Rectal smooth muscle tissue (tissue), 1 donor: ENCODE results near the gene IDH3G.
A peak's percentile ranks its signal among the peaks of the same experiment; 100 is the strongest.

Source experiments
- H3K27ac ChIP-seq: one replicate; pipeline ENCODE4 v1.7.0; 2013; ENCODE audit warnings: low read depth, low read length, inconsistent platforms
- H3K27me3 ChIP-seq: one replicate; pipeline ENCODE4 v1.7.0; 2013; ENCODE audit warnings: low read length; ENCODE audit not compliant: control insufficient read depth, insufficient read depth
- H3K36me3 ChIP-seq: one replicate; pipeline ENCODE4 v1.7.0; 2013; ENCODE audit warnings: low read length; ENCODE audit not compliant: control insufficient read depth, insufficient read depth
- H3K4me1 ChIP-seq: one replicate; pipeline ENCODE4 v1.7.0; 2013; ENCODE audit warnings: low read length; ENCODE audit not compliant: control insufficient read depth, insufficient read depth
- H3K4me3 ChIP-seq: one replicate; pipeline ENCODE4 v1.7.0; 2013; ENCODE audit warnings: low read length
- H3K9ac ChIP-seq: one replicate; pipeline ENCODE4 v1.7.0; 2013; ENCODE audit warnings: low read length

Gene IDH3G

GRCh38 chrX:153794018-153794896, at the start of gene IDH3G, which contains the start of gene SSR4:
IDH3G (minus strand) TSS chrX:153794375; CDS start chrX:153794326, 49 bp downstream.
SSR4 (plus strand) TSS chrX:153794668; CDS start chrX:153794688, 20 bp downstream.
- Histone ChIP-seq H3K4me3 (peak within 1 kb of the TSS; percentile 81), H3K27ac (peak within 1 kb of the TSS; percentile 93), H3K36me3 (peaks cover 2% of the 10 kb centered on the region), H3K27me3 (peaks cover 6% of the 10 kb centered on the region), H3K4me1 (peaks cover 13% of the 10 kb centered on the region), H3K9ac (peak within 1 kb of the TSS; percentile 72)

- no peak overlapping the region for H3K27ac ChIP-seq
- H3K27me3 ChIP-seq, result peaks cover 5% of the 10 kb centered on the region
- H3K4me1 ChIP-seq, result no peaks in the 10 kb centered on the region
- no peak overlapping the region for H3K9ac ChIP-seq
- no peak overlapping the region for H3K4me3 ChIP-seq
- no peaks in the 10 kb centered on the region for H3K36me3 ChIP-seq
Observed at GRCh38 chrX:153836921-153837320, 42.7 kb upstream of the IDH3G start.

GRCh38 chrX:153832728-153833127, 38.6 kb upstream of the IDH3G start:
- H3K9ac ChIP-seq, result no peak overlapping the region
- no peak overlapping the region for H3K27ac ChIP-seq
- H3K36me3 ChIP-seq, result no peaks in the 10 kb centered on the region
- no peaks in the 10 kb centered on the region for H3K4me1 ChIP-seq
- peaks cover 18% of the 10 kb centered on the region for H3K27me3 ChIP-seq
- H3K4me3 ChIP-seq, result no peak overlapping the region

- Histone ChIP-seq H3K27me3 (peaks cover 18% of the 10 kb centered on the region), H3K4me3 (no peak overlapping the region)
Observed at GRCh38 chrX:153831429-153832150, 37.4 kb upstream of the IDH3G start.

GRCh38 chrX:153830640-153831428, 36.7 kb upstream of the IDH3G start:
- no peak overlapping the region for H3K9ac ChIP-seq
- H3K4me1 ChIP-seq, result no peaks in the 10 kb centered on the region
- H3K27me3 ChIP-seq, result peaks cover 18% of the 10 kb centered on the region
- no peak overlapping the region for H3K4me3 ChIP-seq
- no peaks in the 10 kb centered on the region for H3K36me3 ChIP-seq
- no peak overlapping the region for H3K27ac ChIP-seq

More at GRCh38 chrX:153831429-153832150, 37.4 kb upstream of the IDH3G start:
- H3K36me3 ChIP-seq, result no peaks in the 10 kb centered on the region
- H3K9ac ChIP-seq, result no peak overlapping the region
- no peak overlapping the region for H3K27ac ChIP-seq
- no peaks in the 10 kb centered on the region for H3K4me1 ChIP-seq

GRCh38 chrX:153829799-153830639, 35.8 kb upstream of the IDH3G start, which contains the start of gene PDZD4:
PDZD4 (minus strand) TSS chrX:153830544; CDS start chrX:153830298, 246 bp downstream.
- H3K36me3 ChIP-seq, result no peaks in the 10 kb centered on the region
- H3K9ac ChIP-seq, result no peak within 1 kb of the TSS
- peak within 1 kb of the TSS; percentile 55 for H3K4me3 ChIP-seq
- no peaks in the 10 kb centered on the region for H3K4me1 ChIP-seq
- H3K27ac ChIP-seq, result no peak within 1 kb of the TSS
- peaks cover 18% of the 10 kb centered on the region for H3K27me3 ChIP-seq

GRCh38 chrX:153829549-153829798, 35.3 kb upstream of the IDH3G start:
- H3K27ac ChIP-seq, result no peak overlapping the region
- H3K4me1 ChIP-seq, result no peaks in the 10 kb centered on the region
- peak overlapping the region; percentile 55 for H3K4me3 ChIP-seq
- no peaks in the 10 kb centered on the region for H3K36me3 ChIP-seq
- H3K27me3 ChIP-seq, result peaks cover 18% of the 10 kb centered on the region
- no peak overlapping the region for H3K9ac ChIP-seq

- H3K4me3 ChIP-seq, result peak overlapping the region; percentile 55
- peaks cover 18% of the 10 kb centered on the region for H3K27me3 ChIP-seq
- H3K9ac ChIP-seq, result no peak overlapping the region
- peak overlapping the region; percentile 66 for H3K27ac ChIP-seq
- H3K36me3 ChIP-seq, result no peaks in the 10 kb centered on the region
- no peaks in the 10 kb centered on the region for H3K4me1 ChIP-seq
Observed at GRCh38 chrX:153828723-153829548, 34.8 kb upstream of the IDH3G start.

- Histone ChIP-seq H3K36me3 (no peaks in the 10 kb centered on the region), H3K4me3 (peak overlapping the region; percentile 55), H3K27ac (peak overlapping the region; percentile 66), H3K9ac (no peak overlapping the region), H3K27me3 (peaks cover 18% of the 10 kb centered on the region), H3K4me1 (no peaks in the 10 kb centered on the region)
Observed at GRCh38 chrX:153828308-153828707, 34.1 kb upstream of the IDH3G start.

GRCh38 chrX:153827903-153828302, 33.7 kb upstream of the IDH3G start:
- Histone ChIP-seq H3K4me1 (no peaks in the 10 kb centered on the region), H3K27ac (no peak overlapping the region), H3K4me3 (peak overlapping the region; percentile 55), H3K36me3 (no peaks in the 10 kb centered on the region), H3K9ac (no peak overlapping the region), H3K27me3 (peaks cover 18% of the 10 kb centered on the region)

GRCh38 chrX:153827016-153827415, 32.8 kb upstream of the IDH3G start:
- H3K36me3 ChIP-seq, result no peaks in the 10 kb centered on the region
- H3K27ac ChIP-seq, result no peak overlapping the region
- no peaks in the 10 kb centered on the region for H3K4me1 ChIP-seq
- H3K9ac ChIP-seq, result no peak overlapping the region
- H3K27me3 ChIP-seq, result peaks cover 13% of the 10 kb centered on the region
- H3K4me3 ChIP-seq, result no peak overlapping the region
